Neural progenitor cell (in vitro differentiated cells): ENCODE measurements around the gene IL17A. TPM values are rescaled to one million over a fixed set of nuclear protein-coding genes. Genes with fewer than 3 reads are reported as not detected.

Experiments
- DNase-seq: peaks from one replicate; pipeline ENCODE4 v3.0.0-alpha.2; 2016; ENCODE audit warnings: low spot score
- H2AFZ ChIP-seq: fragments of 200-600 bp; sonication (generic); replicated peaks from 2 replicates; pipeline ENCODE4 v1.6.1; 2016; ENCODE audit warnings: antibody characterized with exemption
- H3F3A ChIP-seq: fragments of 200-600 bp; sonication (generic); 2 replicates; pipeline ENCODE4 v1.6.1; 2016; ENCODE audit warnings: antibody characterized with exemption, low read depth
- H3K27ac ChIP-seq: fragments of 200-600 bp; sonication (generic); 2 replicates; pipeline ENCODE4 v1.5.1; 2016; ENCODE audit warnings: mild to moderate bottlenecking
- H3K27me3 ChIP-seq: fragments of 200-600 bp; sonication (generic); 2 replicates; pipeline ENCODE4 v1.6.1; 2016; ENCODE audit warnings: mild to moderate bottlenecking, moderate library complexity
- H3K36me3 ChIP-seq: fragments of 200-600 bp; sonication (generic); 2 replicates; pipeline ENCODE4 v1.5.1; 2016
- H3K4me1 ChIP-seq: fragments of 200-600 bp; sonication (generic); 2 replicates; pipeline ENCODE4 v1.6.1; 2016; ENCODE audit warnings: mixed run types
- H3K4me2 ChIP-seq: fragments of 200-600 bp; sonication (generic); 2 replicates; pipeline ENCODE4 v1.6.1; 2016
- H3K4me3 ChIP-seq: fragments of 200-600 bp; sonication (generic); 2 replicates; pipeline ENCODE4 v1.5.1; 2016
- H3K79me2 ChIP-seq: fragments of 200-600 bp; sonication (generic); 2 replicates; pipeline ENCODE4 v1.6.1; 2016; ENCODE audit warnings: low read depth
- H3K9ac ChIP-seq: fragments of 200-600 bp; sonication (generic); 2 replicates; pipeline ENCODE4 v1.6.1; 2016
- H3K9me3 ChIP-seq: fragments of 200-600 bp; sonication (generic); 2 replicates; pipeline ENCODE4 v1.5.1; 2016; ENCODE audit warnings: low read depth
- H4K20me1 ChIP-seq: fragments of 200-600 bp; sonication (generic); 2 replicates; pipeline ENCODE4 v1.6.1; 2016; ENCODE audit warnings: low read depth
- H3K27ac Mint-ChIP-seq: 3 replicates; pipeline ENCODE4 v1.8.0; 2021; ENCODE audit warnings: mixed read lengths
- H3K27me3 Mint-ChIP-seq: 2 replicates; pipeline ENCODE4 v1.8.0; 2022; ENCODE audit warnings: low read depth, mild to moderate bottlenecking, inconsistent platforms, moderate library complexity, mixed read lengths; ENCODE audit not compliant: insufficient read depth
- H3K36me3 Mint-ChIP-seq: 3 replicates; pipeline ENCODE4 v1.8.0; 2021; ENCODE audit warnings: mixed read lengths
- H3K4me1 Mint-ChIP-seq: 3 replicates; pipeline ENCODE4 v1.8.0; 2021; ENCODE audit warnings: mixed read lengths
- H3K4me3 Mint-ChIP-seq: 3 replicates; pipeline ENCODE4 v1.8.0; 2021; ENCODE audit warnings: mild to moderate bottlenecking, moderate library complexity, mixed read lengths
- H3K9me3 Mint-ChIP-seq: 3 replicates; pipeline ENCODE4 v1.8.0; 2020; ENCODE audit warnings: mixed read lengths
- CTCF ChIP-seq: fragments of 200-600 bp; sonication (generic); IDR thresholded peaks from 2 replicates; pipeline ENCODE4 v1.5.1; 2017; ENCODE audit warnings: antibody characterized with exemption, mild to moderate bottlenecking
- EZH2 ChIP-seq: fragments of 200-600 bp; sonication (generic); IDR thresholded peaks from 2 replicates; pipeline ENCODE4 v1.6.1; 2017; ENCODE audit warnings: antibody characterized with exemption, mild to moderate bottlenecking, moderate library complexity
- EZH2phosphoT487 ChIP-seq: fragments of 200-600 bp; sonication (generic); IDR thresholded peaks from 2 replicates; pipeline ENCODE4 v1.6.1; 2017; ENCODE audit warnings: antibody characterized with exemption
- total RNA-seq: library from RNA; depleted of rRNA; stranded (reverse); fragments of >200 nt; gene quantifications from 2 replicates; pipeline ENCODE4 v1.2.3, GENCODE V29; 2015; ENCODE audit warnings: low replicate concordance

Gene IL17A
- total RNA-seq, 1 donor from 2014 or later: not detected

- Mint-ChIP-seq H3K27me3 (no peaks in the 10 kb centered on the region), H3K27ac (no peak overlapping the region), H3K4me3 (no peak overlapping the region), H3K4me1 (no peaks in the 10 kb centered on the region), H3K9me3 (no peaks in the 10 kb centered on the region), H3K36me3 (no peaks in the 10 kb centered on the region)
- Histone ChIP-seq H3K4me2 (no peak overlapping the region), H3K4me1 (peaks cover 4% of the 10 kb centered on the region), H3K79me2 (no peaks in the 10 kb centered on the region), H3K27ac (no peak overlapping the region), H3K36me3 (no peaks in the 10 kb centered on the region), H3K4me3 (no peak overlapping the region), H3K27me3 (no peaks in the 10 kb centered on the region), H4K20me1 (no peaks in the 10 kb centered on the region), H2AFZ (no peak overlapping the region), H3K9ac (no peak overlapping the region), H3F3A (no peaks in the 10 kb centered on the region), H3K9me3 (no peaks in the 10 kb centered on the region)
- no peak for TF ChIP-seq CTCF
- no peak for TF ChIP-seq EZH2
- TF ChIP-seq EZH2phosphoT487: no peak
- DNase-seq: no peak
These were observed 9.6 kb upstream of the IL17A start for GRCh38 chr6:52176550-52176949.

- no peak overlapping the region for H2AFZ ChIP-seq
- no peaks in the 10 kb centered on the region for H3K27me3 ChIP-seq
- peaks cover 3% of the 10 kb centered on the region for H3K4me1 Mint-ChIP-seq
- H3K9me3 ChIP-seq: no peaks in the 10 kb centered on the region
- H3K36me3 Mint-ChIP-seq: no peaks in the 10 kb centered on the region
- no peaks in the 10 kb centered on the region for H4K20me1 ChIP-seq
- no peak overlapping the region for H3K4me3 ChIP-seq
- no peaks in the 10 kb centered on the region for H3K79me2 ChIP-seq
- H3K36me3 ChIP-seq: no peaks in the 10 kb centered on the region
- no peak overlapping the region for H3K4me2 ChIP-seq
- no peak overlapping the region for H3K27ac ChIP-seq
- DNase-seq: no peak
- H3K27ac Mint-ChIP-seq: no peak overlapping the region
- no peak for TF ChIP-seq EZH2phosphoT487
- no peak for TF ChIP-seq CTCF
- TF ChIP-seq EZH2: no peak
- H3F3A ChIP-seq: no peaks in the 10 kb centered on the region
- H3K4me3 Mint-ChIP-seq: no peak overlapping the region
- H3K27me3 Mint-ChIP-seq: no peaks in the 10 kb centered on the region
- no peaks in the 10 kb centered on the region for H3K9me3 Mint-ChIP-seq
- peaks cover 4% of the 10 kb centered on the region for H3K4me1 ChIP-seq
- no peak overlapping the region for H3K9ac ChIP-seq
These were observed 8.2 kb upstream of the IL17A start for GRCh38 chr6:52177961-52178360.

GRCh38 chr6:52180787-52181558, 5.2 kb upstream of the IL17A start:
- H3K4me2 ChIP-seq: no peak overlapping the region
- no peak overlapping the region for H2AFZ ChIP-seq
- H3K27me3 Mint-ChIP-seq: no peaks in the 10 kb centered on the region
- H3K36me3 ChIP-seq: no peaks in the 10 kb centered on the region
- no peaks in the 10 kb centered on the region for H3K79me2 ChIP-seq
- H3F3A ChIP-seq: no peaks in the 10 kb centered on the region
- H3K4me1 Mint-ChIP-seq: peaks cover 9% of the 10 kb centered on the region
- H3K27me3 ChIP-seq: no peaks in the 10 kb centered on the region
- H3K27ac ChIP-seq: no peak overlapping the region
- H3K4me3 Mint-ChIP-seq: no peak overlapping the region
- no peaks in the 10 kb centered on the region for H3K36me3 Mint-ChIP-seq
- H3K27ac Mint-ChIP-seq: no peak overlapping the region
- H3K9ac ChIP-seq: no peak overlapping the region
- no peaks in the 10 kb centered on the region for H3K9me3 Mint-ChIP-seq
- no peaks in the 10 kb centered on the region for H3K9me3 ChIP-seq
- peaks cover 7% of the 10 kb centered on the region for H3K4me1 ChIP-seq
- TF ChIP-seq CTCF (no peak), EZH2 (no peak), EZH2phosphoT487 (no peak)
- no peak overlapping the region for H3K4me3 ChIP-seq
- no peak for DNase-seq
- H4K20me1 ChIP-seq: no peaks in the 10 kb centered on the region
